Measurements from ENCODE around the gene ANKMY1. TPM values are rescaled to one million over a fixed set of nuclear protein-coding genes. Genes with fewer than 3 reads are reported as not detected.

ANKMY1 gene
- total RNA-seq, 1 experiment from 2014 or later = 28.3 TPM

GRCh38 chr2:240455272-240455646 lies 102.5 kb downstream of the ANKMY1 start:
- intact Hi-C loops (cut with micrococcal nuclease) = no loop called here
- no TSS peak for BruUV-seq (replicated peaks)
- Histone ChIP-seq H3K27ac (ENCODE audit: low read depth, low read length) (no peak overlapping the region), H3K4me2 (ENCODE audit: low read length) (no peak overlapping the region), H4K20me1 (ENCODE audit: insufficient read depth) (no peaks in the 10 kb centered on the region), H3K4me3 (replicated peaks in 1 of 2; ENCODE audit: low read depth in 1 of 2, low read length in 2 of 2) (no peak overlapping the region), H3K79me2 (ENCODE audit: insufficient read depth, low read length) (peaks cover 46% of the 10 kb centered on the region; the same call in 1 of the 2 replicates), H2AFZ (ENCODE audit: low read depth, low read length, poor library complexity, severe bottlenecking) (no peak overlapping the region), H3K9ac (ENCODE audit: low read length) (no peak overlapping the region), H3K4me1 (ENCODE audit: control insufficient read depth in 1 of 2, insufficient read depth in 2 of 2, low read length in 2 of 2) (peaks cover 19 to 33% of the 10 kb centered on the region in 2 experiments), H3K27me3 (ENCODE audit: insufficient read depth, low read length) (no peaks in the 10 kb centered on the region), H3K9me3 (ENCODE audit: control insufficient read depth in 1 of 2, insufficient read depth in 1 of 2, low read depth in 1 of 2, low read length in 2 of 2) (no peaks in the 10 kb centered on the region), H3K36me3 (ENCODE audit: control insufficient read depth in 1 of 2, insufficient read depth in 2 of 2, low read length in 2 of 2) (no peaks in the 10 kb centered on the region; a peak in 1 of 4 replicates), H3K9me2 (ENCODE audit: insufficient read depth) (no peaks in the 10 kb centered on the region)
- no peak for ATAC-seq
- ChIA-PET CTCF (no interaction called here), RAD21 (ENCODE audit: low non-redundant PET in 1 of 2, low total read pairs in 2 of 2, uncharacterized antibody in 2 of 2, unreplicated experiment in 2 of 2) (no interaction called here), POLR2A (no interaction called here)
- TF ChIP-seq YY1 (IDR thresholded peaks at IDR 0.05; ENCODE audit: extremely low read depth, insufficient replicate concordance, low read depth, low read length) (no peak), TCF7L2 (IDR thresholded peaks at IDR 0.05; ENCODE audit: borderline replicate concordance, extremely low read depth, insufficient read depth, insufficient read length) (no peak), EGR1 (IDR thresholded peaks at IDR 0.05; ENCODE audit: low read depth) (no peak), RAD21 (IDR thresholded peaks at IDR 0.05; ENCODE audit: low read depth) (no peak), CEBPB (IDR thresholded peaks at IDR 0.05; ENCODE audit: low read depth) (no peak), POLR2AphosphoS5 (IDR thresholded peaks at IDR 0.05; ENCODE audit: low read depth, low read length) (no peak), FOSL1 (IDR thresholded peaks at IDR 0.05; ENCODE audit: low read depth) (no peak), EZH2phosphoT487 (IDR thresholded peaks at IDR 0.05; ENCODE audit: borderline replicate concordance) (no peak), ELF1 (IDR thresholded peaks at IDR 0.05; ENCODE audit: borderline replicate concordance, low read depth) (no peak), CTCF (IDR thresholded peaks at IDR 0.05 in 2 of 3, conservative IDR thresholded peaks at IDR 0.05 in 1 of 3; ENCODE audit: borderline replicate concordance in 1 of 3, insufficient read depth in 1 of 3, low read depth in 2 of 3, low read length in 2 of 3) (no peak), JUND (IDR thresholded peaks at IDR 0.05) (no peak), ATF3 (IDR thresholded peaks at IDR 0.05) (no peak)
- TF ChIP-seq, protein P1, sequence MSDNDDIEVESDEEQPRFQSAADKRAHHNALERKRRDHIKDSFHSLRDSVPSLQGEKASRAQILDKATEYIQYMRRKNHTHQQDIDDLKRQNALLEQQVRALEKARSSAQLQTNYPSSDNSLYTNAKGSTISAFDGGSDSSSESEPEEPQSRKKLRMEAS (IDR thresholded peaks at IDR 0.05) = no peak
- DNase-seq (ENCODE audit: low read depth, low spot score) = no peak

Measured in HCT116 (cell line).